AG04450 (cell line): Measurements from ENCODE around the gene ZNF277. TPM values are rescaled to one million over a fixed set of nuclear protein-coding genes. Genes with fewer than 3 reads are reported as not detected.

ENCODE experiments used
- CTCF ChIA-PET: fragments of 300-600, 350-600 bp; formaldehyde crosslinking; extraction: SDS; loops from one replicate; lab custom pipeline; 2022; ENCODE audit warnings: antibody characterized with exemption, inconsistent platforms; lab: Charles Lee
- POLR2A ChIA-PET: fragments of 350-600 bp; formaldehyde crosslinking; extraction: SDS; loops from one replicate; lab custom pipeline; 2021; ENCODE audit warnings: antibody characterized with exemption, inconsistent platforms; lab: Yijun Ruan, JAX
- DNase-seq: peaks from one replicate; pipeline ENCODE4 v3.0.0-alpha.2; 2011; ENCODE audit warnings: low read depth, low spot score
- H3K27ac ChIP-seq: one replicate; pipeline ENCODE4 v1.5.1; 2012; ENCODE audit warnings: low read depth, low read length, control low read depth
- H3K27me3 ChIP-seq: one replicate; pipeline ENCODE4 v1.6.0; 2012; ENCODE audit warnings: low read length; ENCODE audit not compliant: control insufficient read depth, insufficient read depth
- H3K4me3 ChIP-seq: 2 replicates; pipeline ENCODE4 v1.5.1; 2011; ENCODE audit warnings: mild to moderate bottlenecking, low read depth, low read length, control low read depth
- H3K9me3 ChIP-seq: 2 replicates; pipeline ENCODE4 v1.5.1; 2012; ENCODE audit warnings: low read length; ENCODE audit not compliant: control insufficient read depth, insufficient read depth
- CTCF ChIP-seq: IDR thresholded peaks from 2 replicates; pipeline ENCODE4 v1.5.1; 2011; ENCODE audit warnings: low read depth, low read length, control low read depth, inconsistent platforms
- polyA plus RNA-seq: library from polyadenylated mRNA; depleted of rRNA; stranded (reverse); fragments of >200 nt; gene quantifications from 2 replicates; pipeline ENCODE4 v1.2.3, GENCODE V29; 2011

ZNF277 gene
- polyA plus RNA-seq, 1 experiment: 30.3 TPM

DNA sequence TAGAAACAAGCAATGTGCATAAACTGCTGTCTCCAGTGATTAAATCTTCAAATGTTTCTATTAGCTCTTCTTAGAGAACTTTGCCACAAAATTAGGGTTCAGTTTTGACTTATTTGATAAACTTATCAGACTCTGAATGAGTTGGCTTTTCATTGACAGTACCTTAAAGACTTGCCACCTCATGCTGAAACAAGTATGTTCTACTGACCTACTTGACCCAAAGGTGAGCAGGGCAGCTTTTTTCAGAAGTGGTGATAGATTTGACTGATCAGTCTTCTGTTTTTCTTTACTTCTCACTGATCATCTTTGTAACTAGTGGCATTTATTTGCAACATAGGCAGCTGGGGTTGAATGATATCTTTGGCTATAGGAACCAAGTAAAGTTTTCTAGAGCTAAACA lies 7.8 kb downstream of the ZNF277 start:
- POLR2A ChIA-PET: interaction anchor here (0.7 kb wide), 1 partner anchor 236 kb away, joined by 3 read pairs; no protein-coding TSS in a partner anchor
- Histone ChIP-seq H3K9me3 (no peaks in the 10 kb centered on the region), H3K27ac (no peak overlapping the region), H3K27me3 (no peaks in the 10 kb centered on the region), H3K4me3 (no peak overlapping the region)
- CTCF ChIA-PET: interaction anchor here (0.6 kb wide), 1 partner anchor 473 kb away, joined by 5 read pairs; no protein-coding TSS in a partner anchor
- no peak for TF ChIP-seq CTCF
- DNase-seq: no peak

- TF ChIP-seq CTCF: no peak
- no peak for DNase-seq
- Histone ChIP-seq H3K27ac (no peak overlapping the region), H3K4me3 (no peak overlapping the region), H3K27me3 (no peaks in the 10 kb centered on the region), H3K9me3 (no peaks in the 10 kb centered on the region)
- POLR2A ChIA-PET: interaction anchor here (0.7 kb wide), 1 partner anchor 236 kb away, joined by 3 read pairs; no protein-coding TSS in a partner anchor
- CTCF ChIA-PET: no interaction called here
Measured at GRCh38 chr7:112214883-112215282, 8.4 kb downstream of the ZNF277 start.

DNA sequence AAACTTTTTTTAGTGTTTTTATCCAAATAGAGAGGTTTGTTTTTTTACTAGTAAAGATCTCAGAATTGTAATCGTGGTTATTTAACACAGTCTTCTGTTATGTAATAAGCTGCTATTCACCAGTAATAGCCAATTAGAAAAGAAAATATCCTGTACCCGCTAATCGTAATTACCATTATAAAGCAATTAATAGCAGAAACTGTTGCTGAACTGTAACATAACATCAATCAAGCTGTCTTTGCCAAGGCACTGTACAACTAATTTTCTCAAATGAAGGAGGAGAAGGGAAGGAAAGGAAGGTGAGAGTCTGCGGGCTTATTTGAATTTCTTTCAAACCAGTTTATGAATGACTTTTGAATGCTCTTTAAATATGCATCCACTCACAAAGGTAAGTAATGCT lies 9.3 kb downstream of the ZNF277 start:
- no peak overlapping the region for H3K4me3 ChIP-seq
- H3K9me3 ChIP-seq: no peaks in the 10 kb centered on the region
- H3K27ac ChIP-seq: no peak overlapping the region
- no peak for DNase-seq
- no peaks in the 10 kb centered on the region for H3K27me3 ChIP-seq
- ChIA-PET CTCF (no interaction called here), POLR2A (no interaction called here)
- no peak for TF ChIP-seq CTCF

DNA sequence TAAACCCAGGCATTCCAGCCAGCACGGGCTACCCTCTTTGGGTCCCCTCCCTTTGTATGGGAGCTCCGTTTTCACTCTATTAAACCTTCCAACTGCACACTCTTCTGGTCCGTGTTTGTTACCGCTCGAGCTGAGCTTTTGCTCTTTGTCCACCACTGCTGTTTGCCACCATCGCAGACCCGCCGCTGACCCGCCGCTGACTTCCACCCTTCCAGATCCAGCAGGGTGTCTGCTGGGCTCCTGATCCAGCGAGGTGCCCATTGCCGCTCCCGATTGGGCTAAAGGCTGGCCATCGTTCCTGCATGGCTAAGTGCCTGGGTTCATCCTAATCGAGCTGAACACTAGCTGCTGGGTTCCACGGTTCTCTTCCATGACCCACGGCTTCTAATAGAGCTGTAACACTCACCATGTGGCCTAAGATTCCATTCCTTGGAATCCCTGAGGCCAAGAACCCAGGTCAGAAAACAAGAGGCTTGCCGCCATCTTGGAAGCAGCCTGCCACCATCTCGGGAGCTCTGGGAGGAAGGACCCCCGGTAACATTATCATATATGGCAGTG lies 14.5 kb downstream of the ZNF277 start:
- H3K27ac ChIP-seq: no peak overlapping the region
- H3K27me3 ChIP-seq: no peaks in the 10 kb centered on the region
- POLR2A ChIA-PET: no interaction called here
- CTCF ChIA-PET: no interaction called here
- DNase-seq: no peak
- no peak for TF ChIP-seq CTCF
- H3K4me3 ChIP-seq: no peak overlapping the region
- H3K9me3 ChIP-seq: no peaks in the 10 kb centered on the region

- H3K27me3 ChIP-seq: no peaks in the 10 kb centered on the region
- no peak overlapping the region for H3K27ac ChIP-seq
- ChIA-PET CTCF (no interaction called here), POLR2A (no interaction called here)
- TF ChIP-seq CTCF: no peak
- H3K9me3 ChIP-seq: no peaks in the 10 kb centered on the region
- no peak overlapping the region for H3K4me3 ChIP-seq
- DNase-seq: no peak
Measured at GRCh38 chr7:112223310-112223709, 16.8 kb downstream of the ZNF277 start.
